Neuronal stem cell (in vitro differentiated cells): ENCODE results near the gene MAGEB17.
"Not testable (repeated sequence)": the region's sequence is repeated elsewhere in the genome, so short reads cannot be mapped to it uniquely, and the experiment has no call there.

Source experiments
- DNase-seq: peaks from one replicate; pipeline ENCODE4 v3.0.0-alpha.2; 2013; ENCODE audit warnings: low spot score
- H2AFZ ChIP-seq: one replicate; pipeline ENCODE4 v1.6.1; 2013; ENCODE audit warnings: mild to moderate bottlenecking, low read length, inconsistent platforms
- H2AK5ac ChIP-seq: 2 replicates; pipeline ENCODE4 v1.6.1; 2013; ENCODE audit warnings: low read depth, mild to moderate bottlenecking, inconsistent platforms, low read length, moderate library complexity, mixed read lengths
- H2BK120ac ChIP-seq: 2 replicates; pipeline ENCODE4 v1.6.1; 2013; ENCODE audit warnings: low read depth, mild to moderate bottlenecking, inconsistent platforms, low read length, moderate library complexity, mixed read lengths
- H2BK12ac ChIP-seq: one replicate; pipeline ENCODE4 v1.6.1; 2013; ENCODE audit warnings: low read length, inconsistent platforms
- H2BK15ac ChIP-seq: 2 replicates; pipeline ENCODE4 v1.6.1; 2013; ENCODE audit warnings: mild to moderate bottlenecking, low read length, inconsistent platforms, mixed read lengths
- H2BK5ac ChIP-seq: one replicate; pipeline ENCODE4 v1.6.1; 2013; ENCODE audit warnings: inconsistent platforms, mild to moderate bottlenecking, low read length, moderate library complexity
- H3K14ac ChIP-seq: one replicate; pipeline ENCODE4 v1.6.1; 2013; ENCODE audit warnings: low read length, inconsistent platforms
- H3K18ac ChIP-seq: 2 replicates; pipeline ENCODE4 v1.6.1; 2013; ENCODE audit warnings: low read length, inconsistent platforms
- H3K23ac ChIP-seq: 2 replicates; pipeline ENCODE4 v1.6.1; 2013; ENCODE audit warnings: low read depth, mild to moderate bottlenecking, mixed read lengths, low read length, inconsistent platforms; ENCODE audit not compliant: poor library complexity
- H3K27ac ChIP-seq: replicated peaks from 3 replicates; pipeline ENCODE4 v1.5.1; 2013; ENCODE audit warnings: low read length, inconsistent platforms
- H3K27me3 ChIP-seq, 3 experiments: 2 replicates each; pipeline ENCODE4 v1.6.1; 2013; ENCODE audit warnings: low read length in 3 of 3, mild to moderate bottlenecking in 2 of 3, inconsistent platforms in 1 of 3, low read depth in 1 of 3, mixed read lengths in 1 of 3, moderate library complexity in 1 of 3; ENCODE audit not compliant: control insufficient read depth in 3 of 3, insufficient read depth in 3 of 3
- H3K36me3 ChIP-seq, 2 donors: replicated peaks in 1 of 2; 2 replicates each; pipeline ENCODE4 v1.6.1; 2013; ENCODE audit warnings: low read length in 2 of 2; ENCODE audit not compliant: control insufficient read depth in 2 of 2, insufficient read depth in 2 of 2
- H3K4ac ChIP-seq: 2 replicates; pipeline ENCODE4 v1.6.1; 2013; ENCODE audit warnings: inconsistent platforms, mild to moderate bottlenecking, low read length, moderate library complexity
- H3K4me1 ChIP-seq, 2 donors: 1 replicate in 1 of 2; 2 replicates in 1 of 2; pipeline ENCODE4 v1.6.1; 2013; ENCODE audit warnings: low read length in 2 of 2, low read depth in 1 of 2; ENCODE audit not compliant: control insufficient read depth in 2 of 2, insufficient read depth in 1 of 2
- H3K4me2 ChIP-seq: one replicate; pipeline ENCODE4 v1.6.1; 2013; ENCODE audit warnings: mild to moderate bottlenecking, low read length, inconsistent platforms; ENCODE audit not compliant: insufficient read depth, poor library complexity, severe bottlenecking
- H3K4me3 ChIP-seq, 2 donors: 2 replicates each; pipeline ENCODE4 v1.5.1; 2013; ENCODE audit warnings: low read length in 2 of 2, mild to moderate bottlenecking in 2 of 2, inconsistent platforms in 1 of 2, moderate library complexity in 1 of 2
- H3K79me1 ChIP-seq: one replicate; pipeline ENCODE4 v1.6.1; 2013; ENCODE audit warnings: low read depth, mild to moderate bottlenecking, inconsistent platforms, low read length, moderate library complexity
- H3K9ac ChIP-seq: one replicate; pipeline ENCODE4 v1.6.1; 2013; ENCODE audit warnings: mild to moderate bottlenecking, low read depth, low read length, inconsistent platforms; ENCODE audit not compliant: poor library complexity
- H3K9me3 ChIP-seq, 2 donors: replicated peaks in 1 of 2; 2 replicates each; pipeline versions ENCODE3 to v1.6.1; 2013; ENCODE audit warnings: low read length in 2 of 2, mild to moderate bottlenecking in 2 of 2, inconsistent platforms in 1 of 2, low read depth in 1 of 2, mixed read lengths in 1 of 2, moderate library complexity in 1 of 2; ENCODE audit not compliant: control insufficient read depth in 2 of 2, insufficient read depth in 1 of 2
- H4K8ac ChIP-seq: one replicate; pipeline ENCODE4 v1.6.1; 2013; ENCODE audit warnings: low read depth, mild to moderate bottlenecking, inconsistent platforms, low read length, moderate library complexity
- H4K91ac ChIP-seq: one replicate; pipeline ENCODE4 v1.6.1; 2013; ENCODE audit warnings: low read length, low read depth, mild to moderate bottlenecking, inconsistent platforms; ENCODE audit not compliant: poor library complexity
- WGBS, 2 donors: extraction: QIAGEN DNeasy Blood & Tissue Kit; methylation state at CpG; one replicate each; pipeline ENCODE4 v1.1.7; 2013; ENCODE audit warnings: missing lambda C conversion rate in 2 of 2, mixed read lengths in 1 of 2; ENCODE audit not compliant: insufficient read length in 2 of 2, insufficient replicate concordance in 1 of 2; ENCODE audit errors: extremely low coverage in 2 of 2; 5-methylcytosine and 5-hydroxymethylcytosine counted together

Gene MAGEB17

DNA sequence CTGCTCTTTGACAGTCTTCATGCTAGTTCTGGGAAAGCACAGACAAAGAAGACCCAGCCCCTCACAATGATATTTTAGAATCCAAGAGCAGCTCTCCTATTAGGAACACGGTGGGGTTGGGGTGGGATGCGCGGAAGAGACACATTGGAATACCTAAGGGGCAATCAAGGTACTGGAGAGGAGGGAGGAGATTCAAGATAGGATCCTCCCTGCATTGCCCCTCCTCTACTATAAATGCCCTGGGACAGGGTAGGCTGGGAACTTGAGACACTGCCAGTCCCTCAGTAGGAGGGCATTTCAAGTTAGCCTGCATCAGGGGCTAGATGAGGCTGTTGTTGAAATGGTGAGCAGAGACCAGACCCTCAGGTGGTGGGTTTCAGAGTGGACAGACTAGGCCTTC, 5.1 kb downstream of the MAGEB17 start:
- no CpG with 5 or more reads among the region's 3 CpGs for WGBS, 2 donors
- Histone ChIP-seq H2BK5ac (no peak overlapping the region), H3K27me3 (no peaks in the 10 kb centered on the region), H3K36me3 (no peaks in the 10 kb centered on the region), H3K9me3 (no peaks in the 10 kb centered on the region), H2AK5ac (no peak overlapping the region), H2BK15ac (no peak overlapping the region), H2BK120ac (no peak overlapping the region), H3K4ac (no peak overlapping the region), H4K8ac (no peak overlapping the region), H3K4me2 (no peak overlapping the region), H3K14ac (no peak overlapping the region), H3K27ac (no peak overlapping the region), H3K4me3 (no peak overlapping the region), H3K23ac (no peak overlapping the region), H3K18ac (no peak overlapping the region), H3K4me1 (no peaks in the 10 kb centered on the region), H4K91ac (no peak overlapping the region), H3K9ac (no peak overlapping the region), H2BK12ac (no peak overlapping the region), H3K79me1 (peaks cover 2% of the 10 kb centered on the region), H2AFZ (no peak overlapping the region)
- no peak for DNase-seq

DNA sequence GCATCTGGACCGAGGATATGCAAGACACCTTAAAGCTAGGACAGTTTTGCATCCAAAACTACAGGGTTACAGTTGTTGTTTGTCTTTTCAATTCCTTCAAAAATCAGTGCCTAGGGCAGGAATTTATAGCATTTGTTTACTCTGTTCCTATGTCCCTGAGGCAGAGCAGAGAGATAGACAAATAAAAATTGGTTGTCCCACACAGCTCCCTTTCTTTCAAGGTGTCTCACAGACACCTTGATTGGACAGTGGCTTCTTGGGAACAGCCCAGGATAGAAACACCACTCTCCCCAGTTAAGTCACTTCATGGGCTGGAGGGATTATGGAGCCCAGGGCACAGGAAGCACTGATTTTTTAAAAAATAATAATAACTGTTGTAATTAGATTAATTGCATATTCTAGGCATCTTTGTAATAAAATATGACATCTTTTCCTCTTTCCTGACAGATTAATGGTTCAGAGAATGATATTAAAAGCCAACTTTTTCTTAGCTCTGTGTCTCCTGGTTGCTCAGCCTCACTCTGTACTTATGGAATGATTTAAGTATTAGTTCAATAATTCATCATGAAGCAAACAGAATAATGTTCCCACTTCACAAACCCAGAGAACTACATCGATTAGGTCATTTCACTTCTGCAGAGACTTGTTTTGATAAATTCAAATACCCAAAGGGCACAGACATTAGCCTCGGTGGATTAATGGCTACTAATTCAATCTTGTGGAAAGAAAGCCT, 8.2 kb downstream of the MAGEB17 start:
- H3K4me3 ChIP-seq: no peak overlapping the region
- H2BK120ac ChIP-seq: no peak overlapping the region

DNA sequence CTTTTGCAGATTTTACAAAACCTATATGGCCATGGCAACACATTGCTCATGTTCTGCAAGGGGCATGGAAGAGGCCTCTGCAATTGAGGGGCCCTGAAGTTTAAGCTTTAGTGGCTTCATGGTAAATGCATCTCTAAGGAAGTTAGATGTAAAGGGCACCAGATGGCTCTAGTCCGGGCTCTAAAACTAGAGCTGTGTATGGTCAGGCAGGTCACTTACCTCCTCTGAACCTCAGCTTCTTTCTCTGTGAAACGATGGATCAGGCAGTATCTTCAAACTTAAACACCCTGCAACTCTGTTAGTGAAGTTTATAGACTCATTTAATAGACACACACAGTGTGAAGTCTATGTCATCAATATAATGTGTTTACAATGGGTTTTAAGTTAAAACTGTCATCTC, 10.0 kb downstream of the MAGEB17 start:
- Histone ChIP-seq H3K4ac (no peak overlapping the region), H2BK12ac (no peak overlapping the region), H2BK120ac (no peak overlapping the region), H3K4me2 (no peak overlapping the region), H3K27ac (no peak overlapping the region), H4K8ac (no peak overlapping the region), H2BK5ac (no peak overlapping the region), H4K91ac (no peak overlapping the region), H3K27me3 (no peaks in the 10 kb centered on the region), H3K23ac (no peak overlapping the region), H2AFZ (no peak overlapping the region), H3K4me3 (no peak overlapping the region), H3K18ac (no peak overlapping the region), H3K9me3 (no peaks in the 10 kb centered on the region), H3K9ac (no peak overlapping the region), H3K79me1 (no peaks in the 10 kb centered on the region), H3K36me3 (no peaks in the 10 kb centered on the region), H2BK15ac (no peak overlapping the region), H2AK5ac (no peak overlapping the region), H3K4me1 (no peaks in the 10 kb centered on the region), H3K14ac (no peak overlapping the region)
- DNase-seq: no peak
- WGBS, 2 donors: no CpG with 5 or more reads among the region's 2 CpGs

More for the DNA sequence above, 8.2 kb downstream of the MAGEB17 start:
- Histone ChIP-seq H3K23ac (no peak overlapping the region), H2AK5ac (no peak overlapping the region), H3K9ac (no peak overlapping the region), H3K27me3 (no peaks in the 10 kb centered on the region), H3K4me1 (no peaks in the 10 kb centered on the region), H2AFZ (no peak overlapping the region), H2BK15ac (no peak overlapping the region), H2BK5ac (no peak overlapping the region), H2BK12ac (no peak overlapping the region), H3K36me3 (no peaks in the 10 kb centered on the region), H4K91ac (no peak overlapping the region), H3K4ac (no peak overlapping the region), H3K18ac (no peak overlapping the region), H3K9me3 (no peaks in the 10 kb centered on the region), H3K14ac (no peak overlapping the region), H3K4me2 (no peak overlapping the region), H3K27ac (no peak overlapping the region), H3K79me1 (peaks cover 2% of the 10 kb centered on the region), H4K8ac (no peak overlapping the region)
- no CpG with 5 or more reads among the region's 3 CpGs for WGBS, 2 donors
- DNase-seq: no peak

DNA sequence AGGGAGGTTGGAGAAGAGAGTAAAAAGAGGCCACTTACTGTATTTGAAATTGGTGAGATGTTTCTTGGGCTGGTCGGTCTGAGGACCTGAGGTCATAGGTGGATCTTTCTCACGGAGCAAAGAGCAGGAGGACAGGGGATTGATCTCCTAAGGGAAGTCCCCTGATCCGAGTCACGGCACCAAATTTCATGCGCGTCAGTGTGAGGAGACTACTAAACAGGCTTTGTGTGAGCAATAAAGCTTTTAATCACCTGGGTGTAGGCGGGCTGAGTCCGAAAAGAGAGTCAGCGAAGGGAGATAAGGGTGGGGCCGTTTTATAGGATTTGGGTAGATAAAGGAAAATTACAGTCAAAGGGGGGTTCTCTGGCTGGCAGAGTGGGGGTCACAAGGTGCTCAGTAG, 16.6 kb downstream of the MAGEB17 start:
- peaks cover 0 to 12% (median 0%) of the 10 kb centered on the region in 3 experiments for H3K27me3 ChIP-seq
- not testable (repeated sequence) for H3K9ac ChIP-seq, H2BK5ac ChIP-seq, H2AFZ ChIP-seq, H3K4me3 ChIP-seq, H4K8ac ChIP-seq, H3K23ac ChIP-seq, H3K4ac ChIP-seq, H3K18ac ChIP-seq, H3K79me1 ChIP-seq, DNase-seq, H3K36me3 ChIP-seq, H4K91ac ChIP-seq, H3K14ac ChIP-seq, H3K27ac ChIP-seq, H3K4me2 ChIP-seq, H3K4me1 ChIP-seq, H2BK120ac ChIP-seq, H2BK12ac ChIP-seq, H3K9me3 ChIP-seq, H2AK5ac ChIP-seq, H2BK15ac ChIP-seq
- WGBS, 2 donors: no CpG with 5 or more reads among the region's 10 CpGs
